Stimulated activated CD4-positive, alpha-beta T cell treated with anti-CD3 and anti-CD28 coated beads, Interleukin-1b, Interleukin-23, amount 100 ng/mL, for 4 hours (primary cell): ENCODE data around the gene TBC1D2.
A peak's percentile ranks its signal among the peaks of the same experiment; 100 is the strongest.
"Not testable (repeated sequence)": the region's sequence is repeated elsewhere in the genome, so short reads cannot be mapped to it uniquely, and the experiment has no call there.

Experiments used
- DNase-seq, 2 donors: peaks; one replicate each; pipeline ENCODE4 v3.0.0-alpha.2; 2020; ENCODE audit warnings: low read depth in 2 of 2

The TBC1D2 gene, protein sequence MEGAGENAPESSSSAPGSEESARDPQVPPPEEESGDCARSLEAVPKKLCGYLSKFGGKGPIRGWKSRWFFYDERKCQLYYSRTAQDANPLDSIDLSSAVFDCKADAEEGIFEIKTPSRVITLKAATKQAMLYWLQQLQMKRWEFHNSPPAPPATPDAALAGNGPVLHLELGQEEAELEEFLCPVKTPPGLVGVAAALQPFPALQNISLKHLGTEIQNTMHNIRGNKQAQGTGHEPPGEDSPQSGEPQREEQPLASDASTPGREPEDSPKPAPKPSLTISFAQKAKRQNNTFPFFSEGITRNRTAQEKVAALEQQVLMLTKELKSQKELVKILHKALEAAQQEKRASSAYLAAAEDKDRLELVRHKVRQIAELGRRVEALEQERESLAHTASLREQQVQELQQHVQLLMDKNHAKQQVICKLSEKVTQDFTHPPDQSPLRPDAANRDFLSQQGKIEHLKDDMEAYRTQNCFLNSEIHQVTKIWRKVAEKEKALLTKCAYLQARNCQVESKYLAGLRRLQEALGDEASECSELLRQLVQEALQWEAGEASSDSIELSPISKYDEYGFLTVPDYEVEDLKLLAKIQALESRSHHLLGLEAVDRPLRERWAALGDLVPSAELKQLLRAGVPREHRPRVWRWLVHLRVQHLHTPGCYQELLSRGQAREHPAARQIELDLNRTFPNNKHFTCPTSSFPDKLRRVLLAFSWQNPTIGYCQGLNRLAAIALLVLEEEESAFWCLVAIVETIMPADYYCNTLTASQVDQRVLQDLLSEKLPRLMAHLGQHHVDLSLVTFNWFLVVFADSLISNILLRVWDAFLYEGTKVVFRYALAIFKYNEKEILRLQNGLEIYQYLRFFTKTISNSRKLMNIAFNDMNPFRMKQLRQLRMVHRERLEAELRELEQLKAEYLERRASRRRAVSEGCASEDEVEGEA

DNA sequence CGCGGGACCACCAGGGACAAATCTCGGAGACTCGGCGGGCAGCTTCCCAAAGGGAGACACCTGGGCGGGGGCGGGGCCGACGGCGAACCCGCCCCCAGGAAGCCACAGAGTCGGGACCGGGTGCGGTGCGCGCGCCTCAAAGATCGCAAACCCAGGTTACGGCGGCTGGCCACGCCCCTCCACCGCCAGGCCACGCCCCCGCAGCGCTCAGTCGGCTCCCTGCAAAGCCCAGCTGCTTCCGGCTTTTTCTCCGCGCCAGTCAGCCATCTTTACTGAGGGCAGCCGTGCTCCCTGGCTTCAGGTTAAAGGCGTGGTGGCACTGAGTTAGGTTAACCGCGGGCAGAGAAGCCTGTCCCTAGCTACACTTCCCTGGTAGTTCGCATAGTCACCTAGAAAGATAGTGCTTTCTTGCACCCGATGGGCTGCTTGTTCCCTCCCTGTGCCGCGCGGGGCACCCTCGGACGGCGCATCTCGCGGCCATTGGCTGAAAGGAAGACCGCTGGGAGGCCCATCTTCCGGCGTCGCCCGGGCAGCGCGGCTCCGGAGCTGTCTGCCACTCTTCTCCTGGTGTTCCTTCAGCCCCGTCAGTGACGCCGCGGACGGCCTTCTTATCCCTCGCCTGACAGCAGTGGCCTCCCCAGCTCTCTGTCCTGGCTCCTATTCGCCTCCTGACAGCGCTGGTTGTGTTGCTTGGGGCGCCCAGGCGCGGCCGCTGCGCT lies at the start of gene TBC1D2:
TSS of gene TBC1D2 (minus strand) at position 72 of the 719 bp plus-strand sequence. CDS start 108 bp downstream, outside the sequence.
- peak; percentile 98 for DNase-seq

DNA sequence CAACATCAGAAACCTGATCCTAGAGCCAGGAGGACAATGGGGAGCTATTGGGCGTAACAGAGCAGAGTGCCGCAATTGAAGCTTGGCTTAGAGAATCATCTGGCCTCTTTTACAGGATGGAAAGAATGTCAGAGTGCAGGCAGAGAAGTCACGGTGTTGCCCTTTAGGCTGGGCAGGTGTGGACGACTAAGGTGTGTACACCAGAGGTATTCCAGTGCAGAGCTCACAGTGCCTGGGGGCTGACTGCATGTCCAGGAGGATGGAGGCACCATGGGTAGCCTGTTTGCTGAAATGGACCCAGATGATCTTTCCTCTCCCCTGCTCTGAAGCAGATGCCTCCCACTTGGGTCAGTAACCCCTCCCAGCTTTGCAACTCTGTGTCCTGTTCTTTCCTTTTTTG lies 48.9 kb upstream of the TBC1D2 start:
- DNase-seq: no peak

DNA sequence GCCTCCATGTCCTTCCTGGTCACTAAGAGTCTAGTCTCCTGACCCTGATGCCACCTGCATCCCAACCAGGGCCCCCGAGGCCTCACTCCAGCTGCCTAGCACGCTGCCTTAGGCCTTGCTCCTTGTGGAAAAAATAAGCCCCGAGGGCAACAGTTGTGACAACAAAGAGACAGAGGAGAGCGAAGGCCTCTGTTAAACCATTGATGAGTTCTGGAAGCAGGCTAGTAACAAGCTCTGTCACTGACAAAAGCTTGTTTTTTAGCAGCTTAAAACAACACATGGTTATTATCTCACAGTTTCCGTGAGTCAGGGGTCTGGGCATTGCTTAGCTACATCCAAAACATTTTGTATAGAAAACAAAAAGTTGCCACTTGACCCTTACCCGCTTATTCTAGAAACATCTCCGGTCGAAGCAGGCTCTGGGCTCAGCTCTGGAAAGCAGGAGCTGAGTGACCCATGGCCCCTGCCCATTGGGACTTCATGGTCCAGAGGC lies 48.2 kb upstream of the TBC1D2 start:
- DNase-seq: no peak

DNA sequence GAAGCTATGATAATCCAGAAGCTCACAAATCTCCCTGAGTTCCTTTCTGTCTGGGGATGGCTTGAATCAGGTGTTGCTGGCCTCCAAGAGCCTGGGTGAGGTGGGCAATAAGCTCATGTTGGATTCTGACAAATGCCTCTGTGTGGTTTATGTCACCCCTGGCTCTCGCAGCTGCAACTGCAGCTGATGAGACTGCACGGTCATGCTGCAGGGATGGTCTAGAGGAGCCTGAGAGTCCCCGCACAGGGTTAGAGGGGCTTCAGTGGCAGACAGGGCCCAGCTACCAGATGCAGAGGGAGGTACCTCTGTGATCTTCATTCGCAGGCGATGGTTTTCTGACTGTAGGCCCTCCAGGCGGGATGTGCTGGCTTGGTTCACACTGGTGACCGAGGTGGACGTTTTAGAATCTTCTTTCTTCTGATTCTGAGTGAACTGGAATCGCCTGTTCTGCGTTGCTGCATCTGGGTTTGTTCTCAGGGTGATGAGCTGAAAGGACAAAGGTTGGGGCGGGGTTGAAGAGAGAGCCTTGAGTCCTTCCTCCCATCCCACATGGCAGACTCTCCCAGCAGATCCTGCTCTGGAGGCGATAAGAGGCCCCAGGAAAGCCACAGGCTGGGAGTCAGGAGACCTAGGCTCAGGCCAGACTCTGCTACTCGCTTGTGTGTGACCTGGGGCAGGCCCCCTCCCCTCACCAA lies 47.6 kb upstream of the TBC1D2 start:
- no peak for DNase-seq

DNA sequence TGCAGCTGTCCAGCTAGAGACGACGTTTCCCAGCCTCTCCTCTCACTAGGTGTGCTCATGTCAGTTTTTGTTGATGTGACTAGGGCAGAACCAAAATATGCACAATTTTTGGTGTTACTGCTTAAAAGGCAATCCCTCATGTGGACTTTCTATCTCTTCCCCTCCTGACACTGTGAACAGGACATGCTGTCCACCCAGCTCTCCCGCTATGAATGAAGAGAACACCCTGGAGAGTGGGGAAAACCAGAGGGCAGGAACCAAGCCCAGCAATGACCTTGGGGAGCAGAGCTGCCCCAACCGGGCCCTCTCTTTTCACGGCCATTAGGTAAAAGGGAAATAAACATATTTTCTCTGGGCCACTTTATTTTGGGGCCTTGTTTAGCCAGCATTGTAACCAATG lies 46.7 kb upstream of the TBC1D2 start:
- no peak for DNase-seq

DNA sequence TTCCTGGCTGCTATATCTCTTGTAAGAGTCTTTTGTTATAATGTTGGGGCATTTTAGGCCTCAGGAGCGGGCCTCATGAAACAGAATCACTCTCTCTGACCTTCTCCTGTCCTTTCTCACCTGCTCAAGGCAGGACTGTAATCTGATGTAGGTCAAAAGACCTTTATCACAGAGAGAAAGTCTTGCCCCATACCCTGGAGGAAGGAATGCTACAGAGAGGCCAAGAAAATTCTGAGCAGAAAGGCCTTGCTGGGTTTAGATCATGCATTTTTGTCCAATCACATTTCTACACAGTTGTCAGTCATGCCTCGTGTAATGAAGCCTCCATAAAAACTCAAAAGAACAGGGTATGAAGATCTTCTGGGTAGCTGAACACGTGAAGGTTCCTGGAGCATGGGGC lies 45.2 kb upstream of the TBC1D2 start:
- no peak for DNase-seq

DNA sequence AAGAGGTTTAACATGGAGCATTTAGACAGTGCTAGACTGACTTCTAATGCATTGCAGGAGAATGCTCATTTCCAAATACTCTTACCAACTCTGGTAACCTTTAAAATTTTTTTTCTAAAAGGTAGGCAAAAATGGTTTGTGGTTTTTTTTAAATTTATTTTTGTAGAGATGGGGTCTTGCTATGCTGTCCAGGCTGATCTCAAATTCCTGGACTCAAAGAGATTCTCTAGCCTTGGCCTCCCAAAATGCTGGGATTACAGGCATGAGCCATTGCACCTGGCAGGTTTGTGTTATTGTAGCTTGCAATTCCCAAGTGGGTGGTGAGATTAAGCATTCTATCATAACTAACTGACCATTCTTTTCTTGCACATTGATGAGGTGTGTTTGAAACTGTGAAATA lies 43.0 kb upstream of the TBC1D2 start:
- no peak for DNase-seq

DNA sequence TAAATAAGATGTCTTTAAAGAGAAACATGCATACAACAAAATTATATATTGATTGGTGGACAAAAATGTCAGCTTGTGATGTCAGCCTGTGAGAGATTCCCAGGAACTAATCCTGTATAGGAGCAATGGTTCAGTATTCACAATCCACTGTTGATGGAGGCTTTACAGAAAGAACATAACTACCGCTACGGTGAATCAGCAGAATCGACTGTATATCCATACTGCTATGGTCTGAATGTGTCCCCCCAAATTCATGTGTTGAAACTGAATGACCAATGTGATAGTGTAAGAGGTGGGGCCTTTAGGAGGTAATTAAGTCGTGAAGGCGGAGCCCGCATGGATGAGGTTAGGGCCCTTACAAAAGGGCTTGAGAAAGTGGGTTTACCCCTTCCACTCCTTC lies 40.4 kb upstream of the TBC1D2 start:
- DNase-seq: no peak

DNA sequence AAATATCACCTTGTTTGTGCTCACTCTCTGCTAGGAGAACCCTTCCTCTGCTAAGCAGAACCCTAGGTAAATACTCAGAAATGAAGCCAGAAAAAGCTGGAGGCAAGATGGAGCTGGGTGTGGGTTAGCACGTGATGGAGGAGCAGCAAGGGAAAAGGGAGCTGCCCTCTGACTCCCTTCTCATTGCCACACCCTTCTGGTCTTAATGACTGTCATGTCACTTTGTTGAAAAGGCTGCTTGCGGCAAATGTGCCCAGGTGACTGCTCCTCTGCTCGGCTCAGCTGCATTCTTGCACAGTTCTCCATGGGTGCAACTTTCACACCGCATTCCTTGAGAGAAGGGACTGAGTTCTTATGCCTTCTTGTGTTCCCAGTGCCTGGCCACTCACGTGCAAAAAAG lies 36.4 kb upstream of the TBC1D2 start:
- DNase-seq: no peak

DNA sequence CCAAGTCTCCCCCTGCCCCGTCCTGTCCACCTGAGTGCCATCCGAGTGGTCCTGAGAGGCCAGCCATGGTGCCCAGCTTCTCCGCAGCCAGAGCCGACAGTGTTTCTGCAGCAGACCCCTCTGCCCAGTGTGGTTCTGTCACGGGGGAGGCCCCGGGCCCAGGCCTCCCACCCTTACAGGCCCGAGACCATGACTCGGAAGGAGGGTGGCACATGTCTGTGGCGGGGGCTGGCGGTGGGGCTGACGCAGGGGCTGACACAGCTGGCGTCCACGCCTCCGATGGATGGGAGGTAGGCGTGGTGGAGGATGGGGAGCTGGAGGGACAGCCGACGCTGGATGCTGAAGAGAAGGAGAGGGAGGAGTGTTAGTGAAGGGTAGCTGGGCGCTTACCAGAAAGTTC lies 35.0 kb upstream of the TBC1D2 start:
- DNase-seq: no peak

DNA sequence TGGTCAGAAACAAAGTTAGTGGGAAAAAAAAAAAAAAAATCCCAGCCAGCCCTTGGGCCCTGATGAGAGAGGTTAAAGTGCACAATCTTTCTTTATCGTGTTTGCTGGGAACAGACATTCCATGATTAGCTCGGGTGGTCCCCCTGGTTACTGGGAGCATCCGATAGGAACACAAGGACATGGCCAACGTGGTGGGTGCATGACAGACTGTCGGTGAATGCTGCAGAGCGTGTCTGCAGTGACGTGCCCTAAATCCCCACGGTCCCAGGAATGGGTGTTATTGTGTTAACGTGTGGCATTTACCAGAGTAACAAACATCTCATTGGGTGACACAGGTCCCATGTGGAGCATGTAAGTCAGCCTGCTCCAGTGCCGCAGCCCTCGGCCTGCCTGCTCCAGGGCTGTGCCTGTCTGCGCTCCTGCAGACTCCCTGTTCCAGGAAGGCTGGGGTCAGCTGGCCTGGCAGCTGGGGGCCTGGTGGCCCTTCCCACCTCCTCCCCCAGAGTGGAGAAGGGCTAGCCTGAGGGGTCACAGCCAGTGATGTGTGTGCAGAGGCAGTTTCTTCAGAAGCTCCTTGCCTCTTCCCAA lies 34.3 kb upstream of the TBC1D2 start:
- DNase-seq: no peak

DNA sequence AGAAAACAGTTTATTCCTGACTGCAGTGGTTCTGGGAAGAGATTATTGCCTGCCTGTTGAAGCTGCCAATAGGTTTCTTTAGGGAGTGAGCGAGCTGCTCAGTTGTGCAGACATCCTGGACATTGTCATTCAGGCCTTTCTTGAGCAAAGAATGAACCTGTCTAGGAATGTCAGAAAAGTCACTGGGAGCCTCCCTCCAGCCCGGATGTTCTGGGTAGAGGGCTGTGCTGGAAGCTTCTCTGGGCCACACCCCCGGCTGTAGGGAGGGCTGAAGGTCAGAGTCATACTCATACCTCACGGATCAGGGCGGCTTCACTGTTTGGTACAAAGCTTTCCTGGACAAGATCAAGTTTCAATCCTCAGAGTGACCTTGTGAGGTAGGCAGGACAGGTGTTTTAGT lies 33.4 kb upstream of the TBC1D2 start:
- DNase-seq: no peak

DNA sequence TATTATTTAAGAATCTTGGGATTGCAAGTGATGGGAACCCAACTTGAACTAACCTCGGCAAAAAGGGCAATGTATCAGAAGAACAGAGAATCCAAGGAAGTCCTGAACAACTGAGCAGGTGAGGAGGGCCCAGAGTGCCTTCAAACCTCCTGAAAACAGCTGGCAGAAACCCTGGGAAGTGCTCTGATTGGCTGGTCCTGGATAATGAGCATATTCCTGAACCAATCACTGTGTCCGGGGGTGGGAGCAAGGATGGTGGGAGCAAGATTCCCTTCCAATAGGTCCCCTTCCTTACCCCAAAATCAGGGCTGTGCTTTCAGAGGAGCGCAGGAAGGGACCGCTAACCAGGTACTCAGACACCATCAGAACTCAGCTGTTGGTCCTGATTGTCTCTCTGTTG lies 31.9 kb upstream of the TBC1D2 start:
- DNase-seq: no peak

DNA sequence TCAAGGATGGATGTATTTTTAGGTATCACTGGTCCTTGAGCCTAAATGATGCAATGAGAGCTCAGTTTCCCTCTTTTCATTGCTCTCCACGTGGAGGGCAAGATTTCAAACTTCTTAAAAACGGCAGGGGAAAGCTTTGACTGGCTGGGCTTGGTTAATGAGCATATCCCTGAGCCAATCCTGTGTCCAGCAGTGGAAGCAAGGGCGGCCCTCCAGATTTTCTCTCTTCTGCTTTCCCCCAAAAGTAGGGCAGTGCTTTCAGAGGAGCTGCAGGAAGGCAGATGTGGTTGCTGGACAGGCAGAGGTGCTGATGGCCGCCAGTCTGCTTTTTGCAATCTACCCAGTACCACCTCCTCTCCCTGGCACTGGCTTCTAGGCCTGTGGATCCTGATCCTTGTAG lies 30.0 kb upstream of the TBC1D2 start:
- no peak for DNase-seq

DNA sequence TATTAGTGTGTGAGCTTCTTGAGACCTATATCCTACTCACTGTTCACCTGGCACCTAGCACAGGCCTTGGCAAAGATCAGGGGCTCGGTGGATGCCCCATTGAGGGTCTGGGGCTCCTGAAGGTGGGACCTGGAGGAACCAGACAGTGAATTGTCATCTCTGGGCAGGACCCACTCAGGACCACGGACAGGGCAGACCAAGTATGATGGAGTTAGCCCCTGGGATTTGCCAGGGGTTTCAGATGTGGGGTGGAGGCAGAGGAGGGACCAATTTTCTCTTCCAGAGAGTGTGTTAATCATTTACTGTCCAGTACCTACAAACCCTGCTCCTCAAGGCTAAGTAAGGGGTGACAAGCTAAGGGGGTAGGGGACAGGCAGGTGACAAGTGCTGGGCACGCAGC lies 29.3 kb upstream of the TBC1D2 start:
- no peak for DNase-seq

DNA sequence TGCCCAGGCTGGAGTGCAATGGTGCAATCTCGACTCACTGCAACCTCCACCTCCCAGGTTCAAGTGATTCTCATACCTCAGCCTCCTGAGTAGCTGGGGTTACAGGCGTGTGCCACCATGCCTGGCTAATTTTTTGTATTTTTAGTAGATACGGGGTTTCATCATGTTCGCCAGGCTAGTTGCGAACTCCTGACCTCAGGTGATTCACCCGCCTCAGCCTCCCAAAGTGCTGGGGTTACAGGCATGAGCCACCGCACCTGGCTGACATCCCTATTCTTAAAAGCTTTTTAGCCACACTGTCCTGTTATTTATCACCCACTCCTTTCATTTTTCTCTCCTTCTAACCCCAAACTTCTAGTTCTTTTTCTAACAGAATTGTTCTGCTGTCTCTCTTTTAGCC lies 27.7 kb upstream of the TBC1D2 start:
- DNase-seq: not testable (repeated sequence)

DNA sequence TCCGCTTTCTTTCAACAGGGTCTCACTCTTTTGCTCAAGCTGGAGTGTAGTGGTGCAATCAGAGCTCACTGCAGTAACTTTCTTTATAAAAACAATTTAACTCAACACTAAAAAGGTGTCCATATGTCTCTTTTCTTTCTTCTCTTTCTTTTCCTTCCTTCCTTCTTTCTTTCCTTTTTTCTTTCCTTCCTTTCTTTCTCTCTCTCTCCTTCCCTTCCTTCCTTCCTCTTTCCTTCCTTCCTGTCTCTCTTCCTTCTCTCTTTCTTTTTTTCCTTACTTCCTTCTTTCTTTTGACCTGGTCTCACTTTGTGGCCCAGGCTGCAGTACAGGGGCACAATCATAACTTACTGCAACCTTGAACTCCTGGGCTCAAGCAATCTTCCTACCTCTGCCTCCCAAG lies 25.8 kb upstream of the TBC1D2 start:
- DNase-seq: no peak

DNA sequence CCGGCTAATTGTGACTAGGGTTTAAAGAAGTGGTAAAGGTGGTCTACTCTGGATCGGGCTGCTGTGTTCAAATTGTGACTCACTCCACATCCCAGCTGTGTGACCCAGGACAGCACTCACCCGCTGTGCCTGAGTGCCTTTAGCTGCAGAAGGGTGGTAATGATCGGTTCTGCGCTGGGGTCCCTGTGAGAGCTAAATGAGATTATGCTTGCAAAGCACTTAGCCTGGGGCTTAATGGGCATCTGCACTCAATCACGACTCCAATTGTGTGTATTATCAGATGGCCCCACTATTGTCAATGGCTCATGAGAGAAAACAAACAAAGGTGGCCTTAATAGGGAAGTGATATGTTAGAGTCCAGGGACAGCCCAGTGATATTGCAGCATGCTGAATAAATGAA lies 25.1 kb upstream of the TBC1D2 start:
- DNase-seq: no peak

DNA sequence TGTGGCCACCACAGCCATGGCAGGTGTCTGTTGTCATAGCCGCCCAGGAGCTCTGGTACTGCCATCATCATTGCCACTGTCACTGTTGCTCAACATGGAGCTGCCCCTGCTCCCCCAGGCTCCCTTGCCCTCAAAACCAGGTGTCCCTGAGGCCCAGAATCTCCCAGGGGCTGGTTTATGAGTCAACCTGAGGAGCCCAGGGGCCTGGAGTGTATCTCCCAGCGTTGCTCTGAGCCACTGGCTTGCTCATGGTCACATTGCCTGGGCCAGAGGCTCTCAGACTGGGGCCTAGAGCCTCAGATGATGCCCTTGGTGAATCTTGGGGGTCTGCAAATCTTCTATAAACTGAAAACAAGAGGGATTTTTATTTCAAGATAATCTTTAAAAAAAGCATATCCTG lies 24.7 kb upstream of the TBC1D2 start:
- no peak for DNase-seq

DNA sequence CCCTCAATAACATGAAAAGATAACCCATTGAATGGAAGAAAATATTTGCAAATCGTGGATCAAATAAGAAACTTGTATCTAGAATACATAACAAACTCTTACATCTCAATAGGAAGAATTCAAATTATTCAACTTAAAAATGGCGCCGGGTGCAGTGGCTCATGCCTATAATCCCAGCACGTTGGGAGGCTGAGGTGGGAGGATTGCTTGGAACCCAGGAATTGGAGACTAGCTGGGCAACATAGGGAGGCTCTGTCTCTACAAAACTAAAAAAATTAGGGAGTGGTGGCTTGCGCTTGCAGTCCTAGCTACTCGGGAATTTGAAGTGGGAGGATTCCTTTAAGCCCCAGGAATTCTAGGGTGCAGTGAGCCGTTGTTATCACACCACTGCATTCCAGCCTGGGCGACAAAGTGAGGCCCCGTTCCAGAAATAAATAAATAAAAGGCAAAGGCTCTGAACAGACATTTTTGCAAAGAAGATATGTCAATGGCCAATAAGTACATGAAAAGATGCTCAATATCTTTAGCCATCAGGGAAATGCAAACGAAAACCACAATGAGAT lies 21.5 kb upstream of the TBC1D2 start:
- no peak for DNase-seq

DNA sequence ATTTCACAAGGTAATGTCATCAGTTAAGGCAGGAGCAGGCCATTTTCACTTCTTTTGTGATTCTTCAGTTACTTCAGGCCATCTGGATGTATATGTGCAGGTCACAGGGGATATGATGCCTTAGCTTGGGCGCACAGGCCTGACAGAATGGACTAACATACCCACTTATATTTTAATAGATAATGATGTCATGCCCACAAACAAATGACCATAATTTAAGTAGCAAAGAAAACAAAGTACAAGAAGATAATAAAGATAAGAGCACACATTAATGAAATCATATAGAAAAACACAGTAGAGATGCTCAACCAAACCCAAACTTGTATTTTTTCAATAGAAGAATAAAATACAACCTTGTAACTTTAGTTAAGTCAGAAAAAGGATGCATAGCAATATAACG lies 19.7 kb upstream of the TBC1D2 start:
- DNase-seq: no peak
